GM23248 (cell line): ENCODE measurements around the gene ULBP1.
A peak's percentile ranks its signal among the peaks of the same experiment; 100 is the strongest.
"Not testable (repeated sequence)": the region's sequence is repeated elsewhere in the genome, so short reads cannot be mapped to it uniquely, and the experiment has no call there.

Experiments used
- EZH2 ChIP-seq: fragments of 200-600 bp; sonication (generic); IDR thresholded peaks from 2 replicates; pipeline ENCODE4 v1.6.1; 2018; ENCODE audit warnings: antibody characterized with exemption, mild to moderate bottlenecking; ENCODE audit not compliant: insufficient read depth, poor library complexity, severe bottlenecking
- EZH2phosphoT487 ChIP-seq: fragments of 200-600 bp; sonication (generic); IDR thresholded peaks from 2 replicates; pipeline ENCODE4 v1.6.1; 2018; ENCODE audit warnings: antibody characterized with exemption, moderate library complexity, mild to moderate bottlenecking, low read depth; ENCODE audit not compliant: insufficient read depth

DNA sequence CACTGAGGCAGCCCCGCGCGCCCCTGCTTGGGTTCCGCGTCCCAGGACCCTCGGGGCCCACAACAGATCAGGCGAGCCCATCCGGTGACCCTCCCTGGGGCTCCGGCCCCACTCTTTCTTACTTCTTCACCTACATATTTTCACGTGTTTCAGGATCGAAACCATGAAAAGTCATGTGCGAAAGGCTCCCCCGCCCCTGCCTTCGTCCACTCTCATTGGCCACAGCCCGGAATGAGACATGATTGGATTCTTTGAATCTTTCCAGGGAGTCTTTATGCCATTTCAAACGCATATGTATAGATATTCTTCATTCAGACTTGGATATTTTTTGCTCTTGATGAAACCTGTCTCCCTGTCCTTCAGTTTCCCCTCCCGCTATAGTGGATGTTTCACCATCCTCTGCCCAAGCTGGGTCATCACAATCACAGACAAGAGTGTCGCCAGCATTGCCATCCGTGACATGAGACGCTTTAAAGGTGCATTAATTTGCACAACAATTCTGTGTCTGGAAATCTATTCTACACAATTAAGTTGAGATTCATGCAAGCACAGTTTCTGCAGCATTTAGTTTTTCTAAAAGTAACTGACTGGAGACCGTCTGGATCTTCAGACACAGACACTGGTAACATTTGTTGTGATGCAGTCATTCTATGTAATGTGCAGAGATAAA lies 8.6 kb upstream of the ULBP1 start:
- peak; percentile 70 for TF ChIP-seq EZH2
- TF ChIP-seq EZH2phosphoT487 = not testable (repeated sequence)
